ENCODE measurements around the gene ZNF649.

- no peak for TF ChIP-seq CTCF (IDR thresholded peaks at IDR 0.05)
- no peak for TF ChIP-seq POLR2A (IDR thresholded peaks at IDR 0.05)
Observed at GRCh38 chr19:51926426-51926783, 21.6 kb upstream of the ZNF649 start.
